IPS-20b (cell line): Measurements from ENCODE around the gene ATP1A1.

ENCODE experiments used
- H3K27ac ChIP-seq: one replicate; pipeline ENCODE4 v1.5.1; 2013; ENCODE audit warnings: low read length
- H3K27me3 ChIP-seq: 2 replicates; pipeline ENCODE4 v1.6.1; 2013; ENCODE audit warnings: mild to moderate bottlenecking, low read length, inconsistent platforms; ENCODE audit not compliant: insufficient read depth
- H3K36me3 ChIP-seq: 2 replicates; pipeline ENCODE4 v1.6.1; 2013; ENCODE audit warnings: low read depth, mild to moderate bottlenecking, inconsistent platforms, low read length, moderate library complexity; ENCODE audit not compliant: insufficient read depth
- H3K4me1 ChIP-seq: 2 replicates; pipeline ENCODE4 v1.6.1; 2013; ENCODE audit warnings: mild to moderate bottlenecking, control low read depth, inconsistent platforms, low read length, moderate library complexity; ENCODE audit not compliant: insufficient read depth
- H3K4me3 ChIP-seq: 2 replicates; pipeline ENCODE4 v1.5.1; 2013; ENCODE audit warnings: mild to moderate bottlenecking, low read length, inconsistent platforms
- H3K9ac ChIP-seq: 2 replicates; pipeline ENCODE4 v1.6.1; 2013; ENCODE audit warnings: low read depth, mild to moderate bottlenecking, inconsistent platforms, low read length, moderate library complexity
- H3K9me3 ChIP-seq: 2 replicates; pipeline ENCODE4 v1.6.1; 2013; ENCODE audit warnings: mild to moderate bottlenecking, low read depth, low read length, inconsistent platforms; ENCODE audit not compliant: insufficient read depth

The ATP1A1 gene

GRCh38 chr1:116397728-116398127 is 24.7 kb downstream of the ATP1A1 start:
- peaks cover 100% of the 10 kb centered on the region for H3K36me3 ChIP-seq
- H3K4me3 ChIP-seq: no peak overlapping the region
- no peak overlapping the region for H3K27ac ChIP-seq
- no peak overlapping the region for H3K9ac ChIP-seq
- H3K4me1 ChIP-seq: no peaks in the 10 kb centered on the region
- no peaks in the 10 kb centered on the region for H3K9me3 ChIP-seq
- no peaks in the 10 kb centered on the region for H3K27me3 ChIP-seq

- Histone ChIP-seq H3K4me3 (no peak overlapping the region), H3K27me3 (no peaks in the 10 kb centered on the region), H3K9ac (no peak overlapping the region), H3K9me3 (no peaks in the 10 kb centered on the region), H3K36me3 (peaks cover 100% of the 10 kb centered on the region), H3K4me1 (no peaks in the 10 kb centered on the region), H3K27ac (no peak overlapping the region)
These were observed 27.7 kb downstream of the ATP1A1 start for GRCh38 chr1:116400780-116401179.

- no peaks in the 10 kb centered on the region for H3K9me3 ChIP-seq
- no peak overlapping the region for H3K9ac ChIP-seq
- no peak overlapping the region for H3K27ac ChIP-seq
- H3K4me3 ChIP-seq: no peak overlapping the region
- no peaks in the 10 kb centered on the region for H3K4me1 ChIP-seq
- peaks cover 100% of the 10 kb centered on the region for H3K36me3 ChIP-seq
- no peaks in the 10 kb centered on the region for H3K27me3 ChIP-seq
These were observed 28.7 kb downstream of the ATP1A1 start for GRCh38 chr1:116401646-116402176.

GRCh38 chr1:116402333-116402732 is 29.3 kb downstream of the ATP1A1 start:
- Histone ChIP-seq H3K9ac (no peak overlapping the region), H3K9me3 (no peaks in the 10 kb centered on the region), H3K27ac (no peak overlapping the region), H3K4me3 (no peak overlapping the region), H3K36me3 (peaks cover 99% of the 10 kb centered on the region), H3K27me3 (no peaks in the 10 kb centered on the region), H3K4me1 (no peaks in the 10 kb centered on the region)

GRCh38 chr1:116403496-116404136 is 30.6 kb downstream of the ATP1A1 start:
- Histone ChIP-seq H3K9me3 (no peaks in the 10 kb centered on the region), H3K9ac (no peak overlapping the region), H3K36me3 (peaks cover 97% of the 10 kb centered on the region), H3K4me1 (no peaks in the 10 kb centered on the region), H3K4me3 (no peak overlapping the region), H3K27ac (no peak overlapping the region), H3K27me3 (no peaks in the 10 kb centered on the region)

- no peak overlapping the region for H3K4me3 ChIP-seq
- no peaks in the 10 kb centered on the region for H3K27me3 ChIP-seq
- no peaks in the 10 kb centered on the region for H3K9me3 ChIP-seq
- no peaks in the 10 kb centered on the region for H3K4me1 ChIP-seq
- H3K36me3 ChIP-seq: peaks cover 93% of the 10 kb centered on the region
- no peak overlapping the region for H3K9ac ChIP-seq
- no peak overlapping the region for H3K27ac ChIP-seq
These were observed 31.7 kb downstream of the ATP1A1 start for GRCh38 chr1:116404699-116405098.

- Histone ChIP-seq H3K9me3 (no peaks in the 10 kb centered on the region), H3K4me3 (no peak overlapping the region), H3K9ac (no peak overlapping the region), H3K27ac (no peak overlapping the region), H3K27me3 (no peaks in the 10 kb centered on the region), H3K4me1 (no peaks in the 10 kb centered on the region), H3K36me3 (peaks cover 85% of the 10 kb centered on the region)
These were observed 32.4 kb downstream of the ATP1A1 start for GRCh38 chr1:116405241-116406135.

GRCh38 chr1:116407033-116407432 is 34.0 kb downstream of the ATP1A1 start:
- Histone ChIP-seq H3K36me3 (peaks cover 70% of the 10 kb centered on the region), H3K27ac (no peak overlapping the region), H3K4me1 (no peaks in the 10 kb centered on the region), H3K9ac (no peak overlapping the region), H3K4me3 (no peak overlapping the region), H3K9me3 (no peaks in the 10 kb centered on the region), H3K27me3 (no peaks in the 10 kb centered on the region)

GRCh38 chr1:116408193-116408592 is 35.1 kb downstream of the ATP1A1 start:
- Histone ChIP-seq H3K4me3 (no peak overlapping the region), H3K9ac (no peak overlapping the region), H3K27ac (no peak overlapping the region), H3K9me3 (no peaks in the 10 kb centered on the region), H3K4me1 (no peaks in the 10 kb centered on the region), H3K27me3 (no peaks in the 10 kb centered on the region), H3K36me3 (peaks cover 58% of the 10 kb centered on the region)

- H3K36me3 ChIP-seq: peaks cover 49% of the 10 kb centered on the region
- H3K9me3 ChIP-seq: no peaks in the 10 kb centered on the region
- no peak overlapping the region for H3K27ac ChIP-seq
These were observed 36.0 kb downstream of the ATP1A1 start for GRCh38 chr1:116408803-116409720.

GRCh38 chr1:116409751-116410191 is 36.7 kb downstream of the ATP1A1 start:
- Histone ChIP-seq H3K27ac (no peak overlapping the region), H3K4me3 (no peak overlapping the region), H3K9ac (no peak overlapping the region), H3K4me1 (no peaks in the 10 kb centered on the region), H3K36me3 (peaks cover 42% of the 10 kb centered on the region), H3K27me3 (no peaks in the 10 kb centered on the region), H3K9me3 (no peaks in the 10 kb centered on the region)

More at GRCh38 chr1:116408803-116409720, 36.0 kb downstream of the ATP1A1 start:
- Histone ChIP-seq H3K9ac (no peak overlapping the region), H3K4me1 (no peaks in the 10 kb centered on the region), H3K27me3 (no peaks in the 10 kb centered on the region), H3K4me3 (no peak overlapping the region)
